HepG2 (cell line): ENCODE measurements around the gene ZMYND8. TPM values are rescaled to one million over a fixed set of nuclear protein-coding genes. Genes with fewer than 3 reads are reported as not detected.

ENCODE experiments used
- ATRX ChIP-seq: sonication (generic); formaldehyde crosslinking; IDR thresholded peaks from 2 replicates; pipeline ENCODE4 v1.4.0; 2020; ENCODE audit warnings: missing genetic modification reagents, borderline replicate concordance
- BCL6 ChIP-seq: IDR thresholded peaks from 2 replicates; pipeline ENCODE4 v1.6.1; 2016; ENCODE audit warnings: missing genetic modification reagents, missing compliant biosample characterization
- BRD4 ChIP-seq: sonication (generic); formaldehyde crosslinking; IDR thresholded peaks from 2 replicates; pipeline ENCODE4 v1.4.0; 2020; ENCODE audit warnings: missing genetic modification reagents
- CBX1 ChIP-seq: IDR thresholded peaks from one replicate; pipeline ENCODE4 v1.6.1; 2016; ENCODE audit warnings: antibody characterized with exemption, low read depth
- CEBPB ChIP-seq: IDR thresholded peaks from 2 replicates; pipeline ENCODE4 v1.6.1; 2011; ENCODE audit warnings: low read depth, low read length, improper control_type of control experiment, borderline replicate concordance
- FOXA3 ChIP-seq: IDR thresholded peaks from 2 replicates; pipeline ENCODE4 v1.6.1; 2016; ENCODE audit warnings: missing genetic modification reagents, missing compliant biosample characterization
- GABPB1 ChIP-seq: IDR thresholded peaks from 2 replicates; pipeline ENCODE4 v1.6.1; 2016; ENCODE audit warnings: mild to moderate bottlenecking, missing genetic modification reagents, moderate library complexity, missing compliant biosample characterization
- HOXA7 ChIP-seq: sonication (generic); formaldehyde crosslinking; IDR thresholded peaks from 2 replicates; pipeline ENCODE4 v1.8.1; 2022; ENCODE audit warnings: mild to moderate bottlenecking, missing genetic modification reagents, moderate library complexity
- LBX2 ChIP-seq: sonication (generic); formaldehyde crosslinking; IDR thresholded peaks from 2 replicates; pipeline ENCODE4 v1.5.0; 2020; ENCODE audit warnings: missing genetic modification reagents, mild to moderate bottlenecking, borderline replicate concordance
- MIER2 ChIP-seq: IDR thresholded peaks from 2 replicates; pipeline ENCODE4 v1.6.1; 2016; ENCODE audit warnings: missing biosample characterization, missing genetic modification reagents
- NBN ChIP-seq: fragments of 450-650 bp; conservative IDR thresholded peaks from 2 replicates; pipeline ENCODE4 v1.6.1; 2017
- NFIC ChIP-seq: IDR thresholded peaks from 2 replicates; pipeline ENCODE4 v1.6.1; 2012; ENCODE audit warnings: mild to moderate bottlenecking, low read length, inconsistent platforms
- PCBP2 ChIP-seq: fragments of 200-400 bp; formaldehyde crosslinking; optimal IDR thresholded peaks from 2 replicates; pipeline ENCODE3; 2018; ENCODE audit warnings: low read length, low read depth; ENCODE audit not compliant: poor library complexity, severe bottlenecking
- POLR2AphosphoS5 ChIP-seq: IDR thresholded peaks from 2 replicates; pipeline ENCODE4 v1.6.1; 2012; ENCODE audit warnings: low read depth, low read length
- RBFOX2 ChIP-seq: fragments of 200-400 bp; formaldehyde crosslinking; IDR thresholded peaks from 2 replicates; pipeline ENCODE4 v1.6.1; 2017; ENCODE audit warnings: low read depth, mild to moderate bottlenecking, low read length
- SRY ChIP-seq: sonication (generic); formaldehyde crosslinking; IDR thresholded peaks from 2 replicates; pipeline ENCODE4 v1.8.0; 2022; ENCODE audit warnings: mild to moderate bottlenecking, missing genetic modification reagents
- ZFP37 ChIP-seq: sonication (generic); formaldehyde crosslinking; IDR thresholded peaks from 2 replicates; pipeline ENCODE4 v1.4.0; 2020; ENCODE audit warnings: missing genetic modification reagents, borderline replicate concordance
- ZIK1 ChIP-seq: sonication (generic); formaldehyde crosslinking; IDR thresholded peaks from 2 replicates; pipeline ENCODE4 v1.5.0; 2020; ENCODE audit warnings: mild to moderate bottlenecking, low read depth, missing genetic modification reagents, borderline replicate concordance
- ZNF101 ChIP-seq: sonication (generic); formaldehyde crosslinking; IDR thresholded peaks from 2 replicates; pipeline ENCODE4 v1.4.0; 2020; ENCODE audit warnings: mild to moderate bottlenecking, low read depth, missing genetic modification reagents, borderline replicate concordance
- ZNF30 ChIP-seq: sonication (generic); formaldehyde crosslinking; IDR thresholded peaks from 2 replicates; pipeline ENCODE4 v1.5.0; 2020; ENCODE audit warnings: mild to moderate bottlenecking, missing genetic modification reagents
- ZNF382 ChIP-seq: sonication (generic); formaldehyde crosslinking; IDR thresholded peaks from 2 replicates; pipeline ENCODE4 v1.5.0; 2020; ENCODE audit warnings: missing genetic modification reagents, mild to moderate bottlenecking, borderline replicate concordance
- ZNF687 ChIP-seq: sonication (generic); formaldehyde crosslinking; IDR thresholded peaks from 2 replicates; pipeline ENCODE4 v1.5.1; 2020; ENCODE audit warnings: mild to moderate bottlenecking, missing genetic modification reagents, moderate library complexity
- ZNF784 ChIP-seq: sonication (generic); formaldehyde crosslinking; IDR thresholded peaks from 2 replicates; pipeline ENCODE4 v1.5.1; 2020; ENCODE audit warnings: missing genetic modification reagents, mild to moderate bottlenecking, borderline replicate concordance
- ZSCAN12 ChIP-seq: sonication (generic); formaldehyde crosslinking; IDR thresholded peaks from 2 replicates; pipeline ENCODE4 v1.9.0; 2021; ENCODE audit warnings: mild to moderate bottlenecking, missing genetic modification reagents
- ZSCAN25 ChIP-seq: sonication (generic); formaldehyde crosslinking; IDR thresholded peaks from 2 replicates; pipeline ENCODE4 v1.8.0; 2022; ENCODE audit warnings: mild to moderate bottlenecking, missing genetic modification reagents
- polyA plus RNA-seq, 8 experiments: library from polyadenylated mRNA; depleted of rRNA in 3 of 8; stranded (reverse) in 7 of 8; unstranded in 1 of 8; fragments of >200 nt; fragmentation: Illumina TruSeq in 4 of 8; extraction: Trizol in 4 of 8; gene quantifications; 2 replicates each; pipeline versions ENCODE4 v1.2.1 to v1.2.3, GENCODE V29; 2011 to 2016; ENCODE audit warnings: low read depth in 4 of 8, missing spikeins in 1 of 8, mixed read lengths in 1 of 8; ENCODE audit not compliant: insufficient read depth in 1 of 8
- total RNA-seq, 5 experiments: library from RNA; depleted of rRNA; stranded (reverse); fragments of >200 nt; fragmentation: Illumina TruSeq; extraction: Trizol; gene quantifications; 2 replicates each; pipeline ENCODE4 v1.2.3, GENCODE V29; 2016; ENCODE audit warnings: low read depth in 1 of 5

ZMYND8 gene
- total and polyA plus RNA-seq, 2 of the 13 experiments (the other 11 are each of a cell fraction or from before 2014, with no cell fraction given), result 53.9 to 84.7 TPM

GRCh38 chr20:47350691-47351545, 5.6 kb downstream of the ZMYND8 start (continued):
- no peak for TF ChIP-seq LBX2 (CRISPR knock-in tag)
- no peak for TF ChIP-seq PCBP2
- 0 out of 2 replicates have a peak, but pooled peaks have one; percentile 55 for TF ChIP-seq ZNF784
- no peak for TF ChIP-seq ZNF382 (CRISPR knock-in tag)
- no peak for TF ChIP-seq GABPB1 (CRISPR knock-in tag)
- TF ChIP-seq SRY, result no peak
- TF ChIP-seq ZSCAN12, result no peak
- 0 out of 2 replicates have a peak, but pooled peaks have one; percentile 11 for TF ChIP-seq BCL6
- no peak for TF ChIP-seq FOXA3 (CRISPR knock-in tag)
- no peak for TF ChIP-seq MIER2
- no peak for TF ChIP-seq HOXA7 (CRISPR knock-in tag)
- no peak for TF ChIP-seq CEBPB
- peak; percentile 39; the same call in 1 of the 2 replicates for TF ChIP-seq RBFOX2
- no peak for TF ChIP-seq NBN
- TF ChIP-seq ZSCAN25 (CRISPR knock-in tag), result no peak
- no peak for TF ChIP-seq BRD4
- TF ChIP-seq ZNF101, result no peak
- TF ChIP-seq ZNF687, result no peak
- no peak for TF ChIP-seq NFIC
- peak; percentile 21; the same call in 1 of the 2 replicates for TF ChIP-seq POLR2AphosphoS5
- no peak for TF ChIP-seq ZIK1 (CRISPR knock-in tag)
- no peak for TF ChIP-seq CBX1
- TF ChIP-seq ZFP37, result no peak
- no peak for TF ChIP-seq ZNF30 (CRISPR knock-in tag)
- no peak for TF ChIP-seq ATRX
